GM19372 (cell line): Measurements from ENCODE around the gene SYNGR1.

ENCODE experiments used
- ATAC-seq: cut with Tn5 transposase; IDR thresholded peaks from one replicate; pipeline ENCODE4 v1.9.1; 2021; ENCODE audit warnings: mild to moderate bottlenecking, low read depth, moderate library complexity; ENCODE audit not compliant: unreplicated experiment

The SYNGR1 gene

GRCh38 chr22:39426380-39427043 is 76.7 kb downstream of the SYNGR1 start:
- ATAC-seq = no peak

GRCh38 chr22:39427751-39428596 is 78.2 kb downstream of the SYNGR1 start:
- no peak for ATAC-seq

- ATAC-seq = no peak
These were observed 78.8 kb downstream of the SYNGR1 start for GRCh38 chr22:39428597-39429071.

- ATAC-seq = no peak
These were observed 79.4 kb downstream of the SYNGR1 start for GRCh38 chr22:39429186-39429585.

- no peak for ATAC-seq
These were observed 80.3 kb downstream of the SYNGR1 start for GRCh38 chr22:39429916-39430575.

- no peak for ATAC-seq
These were observed 80.9 kb downstream of the SYNGR1 start for GRCh38 chr22:39430576-39431150.

- ATAC-seq = no peak
These were observed 81.5 kb downstream of the SYNGR1 start for GRCh38 chr22:39431216-39431801.

GRCh38 chr22:39431821-39432251 is 82.0 kb downstream of the SYNGR1 start:
- no peak for ATAC-seq

- ATAC-seq = no peak
These were observed 82.6 kb downstream of the SYNGR1 start for GRCh38 chr22:39432361-39432811.

- ATAC-seq = no peak
These were observed 83.9 kb downstream of the SYNGR1 start for GRCh38 chr22:39433476-39434242.

- no peak for ATAC-seq
These were observed 84.5 kb downstream of the SYNGR1 start for GRCh38 chr22:39434243-39434653.

- no peak for ATAC-seq
These were observed 84.9 kb downstream of the SYNGR1 start for GRCh38 chr22:39434721-39435120.
